Activated B cell treated with CpG ODN at 0.5 μM for 24 hours (primary cell): ENCODE results near the gene TMEM255B. TPM values are rescaled to one million over a fixed set of nuclear protein-coding genes. Genes with fewer than 3 reads are reported as not detected.
"Not testable (repeated sequence)": the region's sequence is repeated elsewhere in the genome, so short reads cannot be mapped to it uniquely, and the experiment has no call there.

ENCODE experiments used
- ATAC-seq: fragments of 200-7000 bp; cut with Tn5 transposase; one replicate; pipeline ENCODE4 v1.10.0; 2021; ENCODE audit warnings: low read depth, mild to moderate bottlenecking, moderate library complexity
- CTCF ChIA-PET: fragments of 350-600 bp; sonication (Branson Sonifier 250); formaldehyde crosslinking; loops from one replicate; lab custom pipeline; 2021; ENCODE audit warnings: antibody characterized with exemption; lab: Charles Lee
- POLR2A ChIA-PET: fragments of 350-600 bp; sonication (Branson Sonifier 250); formaldehyde crosslinking; loops from one replicate; lab custom pipeline; 2021; ENCODE audit warnings: antibody characterized with exemption; lab: Charles Lee
- DNase-seq: peaks from one replicate; pipeline ENCODE4 v3.0.0; 2022
- H3K27ac Mint-ChIP-seq: one replicate; pipeline ENCODE4 v1.8.0; 2020; ENCODE audit warnings: mixed read lengths
- H3K27me3 Mint-ChIP-seq: one replicate; pipeline ENCODE4 v1.8.0; 2021; ENCODE audit warnings: mixed read lengths
- H3K36me3 Mint-ChIP-seq: one replicate; pipeline ENCODE4 v1.8.0; 2021; ENCODE audit warnings: low read depth, mixed read lengths
- H3K4me1 Mint-ChIP-seq: one replicate; pipeline ENCODE4 v1.8.0; 2021; ENCODE audit warnings: mixed read lengths
- H3K4me3 Mint-ChIP-seq: one replicate; pipeline ENCODE4 v1.8.0; 2020; ENCODE audit warnings: mild to moderate bottlenecking, mixed read lengths
- H3K9me3 Mint-ChIP-seq: one replicate; pipeline ENCODE4 v1.8.0; 2020; ENCODE audit warnings: mixed read lengths
- intact Hi-C: fragments of 100-400 bp; cut with micrococcal nuclease; formaldehyde crosslinking; loops from one replicate; pipeline ENCODE4 v1.15.1; 2024
- total RNA-seq: library from RNA; stranded (reverse); gene quantifications from 2 replicates; pipeline ENCODE4 v1.2.3, GENCODE V29; 2022
- TF ChIP-seq, protein P1 (sequence below): fragments of 200-600 bp; IDR thresholded peaks from one replicate; pipeline ENCODE4 v1.8.0; 2022; ENCODE audit warnings: antibody characterized with exemption, mild to moderate bottlenecking

Gene TMEM255B
- total RNA-seq, 1 donor from 2014 or later: 6.2 TPM

DNA sequence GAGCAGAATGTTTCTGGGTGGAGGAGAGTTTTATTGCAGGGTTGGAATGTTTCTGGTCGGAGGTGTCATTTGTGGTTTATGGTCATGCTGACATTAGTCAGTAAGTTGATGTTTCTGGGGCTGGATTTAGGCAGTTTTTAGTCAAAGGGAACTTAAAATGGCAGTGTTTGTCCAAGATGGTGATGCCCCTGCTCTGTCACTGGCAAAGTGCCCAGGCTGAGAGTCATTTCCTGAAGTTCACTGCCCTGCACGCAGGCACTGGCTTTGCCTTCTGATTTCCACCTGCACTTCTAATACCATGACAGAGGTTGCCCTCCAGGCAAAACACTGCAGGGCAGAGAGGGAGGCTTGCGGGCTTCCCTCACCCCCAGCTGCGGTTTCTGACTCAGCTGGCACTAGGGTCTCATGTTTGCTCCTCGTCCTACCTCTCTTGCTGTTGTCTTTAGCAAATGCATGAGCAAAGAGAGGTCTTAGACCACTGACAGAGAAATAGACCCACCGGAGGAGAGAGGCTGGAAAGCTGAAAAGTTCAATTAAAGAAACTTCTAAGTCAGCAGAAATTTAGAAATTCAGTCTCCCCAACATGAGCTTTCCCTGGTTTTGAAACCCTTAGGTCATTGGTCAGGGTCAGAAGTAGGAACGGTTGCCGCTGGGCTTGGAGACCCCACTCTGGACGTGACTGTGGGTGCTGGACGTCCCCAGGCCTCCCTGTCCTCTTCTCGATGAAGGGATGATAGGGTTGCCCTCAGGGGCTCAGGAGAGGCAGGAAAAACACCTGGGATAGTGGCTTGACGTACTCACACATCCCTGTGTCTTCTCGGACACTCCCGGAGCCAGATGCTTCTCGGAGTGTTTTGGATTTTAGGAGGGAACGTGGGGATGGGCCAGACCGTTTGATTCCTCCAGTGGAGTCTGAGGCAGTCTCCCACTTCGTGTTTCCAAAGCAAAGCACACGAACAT lies 26.3 kb downstream of the TMEM255B start:
- TF ChIP-seq, protein P1, sequence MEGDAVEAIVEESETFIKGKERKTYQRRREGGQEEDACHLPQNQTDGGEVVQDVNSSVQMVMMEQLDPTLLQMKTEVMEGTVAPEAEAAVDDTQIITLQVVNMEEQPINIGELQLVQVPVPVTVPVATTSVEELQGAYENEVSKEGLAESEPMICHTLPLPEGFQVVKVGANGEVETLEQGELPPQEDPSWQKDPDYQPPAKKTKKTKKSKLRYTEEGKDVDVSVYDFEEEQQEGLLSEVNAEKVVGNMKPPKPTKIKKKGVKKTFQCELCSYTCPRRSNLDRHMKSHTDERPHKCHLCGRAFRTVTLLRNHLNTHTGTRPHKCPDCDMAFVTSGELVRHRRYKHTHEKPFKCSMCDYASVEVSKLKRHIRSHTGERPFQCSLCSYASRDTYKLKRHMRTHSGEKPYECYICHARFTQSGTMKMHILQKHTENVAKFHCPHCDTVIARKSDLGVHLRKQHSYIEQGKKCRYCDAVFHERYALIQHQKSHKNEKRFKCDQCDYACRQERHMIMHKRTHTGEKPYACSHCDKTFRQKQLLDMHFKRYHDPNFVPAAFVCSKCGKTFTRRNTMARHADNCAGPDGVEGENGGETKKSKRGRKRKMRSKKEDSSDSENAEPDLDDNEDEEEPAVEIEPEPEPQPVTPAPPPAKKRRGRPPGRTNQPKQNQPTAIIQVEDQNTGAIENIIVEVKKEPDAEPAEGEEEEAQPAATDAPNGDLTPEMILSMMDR: no peak
- Mint-ChIP-seq H3K4me3 (no peak overlapping the region), H3K27ac (no peak overlapping the region), H3K27me3 (peaks cover 3% of the 10 kb centered on the region), H3K4me1 (no peaks in the 10 kb centered on the region), H3K36me3 (no peaks in the 10 kb centered on the region), H3K9me3 (no peaks in the 10 kb centered on the region)
- ATAC-seq: no peak
- ChIA-PET CTCF (no interaction called here), POLR2A (no interaction called here)
- intact Hi-C loops: no loop called here
- no peak for DNase-seq

DNA sequence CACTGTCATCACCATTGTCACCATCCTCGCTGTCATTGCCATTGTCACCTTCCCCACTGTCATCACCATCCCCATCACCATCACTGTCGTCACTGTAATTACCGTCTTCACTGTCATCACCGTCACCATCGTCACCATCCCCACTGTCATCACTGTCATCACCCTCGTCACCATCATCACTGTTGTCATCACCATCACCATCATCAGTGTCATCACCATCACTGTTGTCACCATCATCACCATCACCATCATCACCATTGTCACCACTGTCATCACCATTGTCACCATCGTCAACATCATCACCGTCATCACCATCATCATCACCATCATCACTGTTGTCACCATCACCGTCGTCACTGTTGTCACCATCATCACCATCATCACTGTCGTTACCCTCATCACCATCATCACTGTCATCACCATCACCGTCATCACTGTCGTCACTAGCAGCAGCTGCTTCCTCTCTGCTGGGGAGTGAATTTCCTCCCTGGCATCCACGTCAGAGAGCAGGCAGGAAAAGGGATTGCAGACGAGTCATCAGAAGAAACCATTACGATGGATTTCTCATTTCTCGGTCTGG lies 27.3 kb downstream of the TMEM255B start:
- H3K4me3 Mint-ChIP-seq: no peak overlapping the region
- TF ChIP-seq, protein P1: no peak
- ChIA-PET POLR2A (no interaction called here), CTCF (no interaction called here)
- intact Hi-C loops: no loop called here
- no peaks in the 10 kb centered on the region for H3K36me3 Mint-ChIP-seq
- peaks cover 3% of the 10 kb centered on the region for H3K27me3 Mint-ChIP-seq
- H3K27ac Mint-ChIP-seq: no peak overlapping the region
- ATAC-seq (no peak), DNase-seq (no peak)
- no peaks in the 10 kb centered on the region for H3K4me1 Mint-ChIP-seq
- H3K9me3 Mint-ChIP-seq: no peaks in the 10 kb centered on the region

DNA sequence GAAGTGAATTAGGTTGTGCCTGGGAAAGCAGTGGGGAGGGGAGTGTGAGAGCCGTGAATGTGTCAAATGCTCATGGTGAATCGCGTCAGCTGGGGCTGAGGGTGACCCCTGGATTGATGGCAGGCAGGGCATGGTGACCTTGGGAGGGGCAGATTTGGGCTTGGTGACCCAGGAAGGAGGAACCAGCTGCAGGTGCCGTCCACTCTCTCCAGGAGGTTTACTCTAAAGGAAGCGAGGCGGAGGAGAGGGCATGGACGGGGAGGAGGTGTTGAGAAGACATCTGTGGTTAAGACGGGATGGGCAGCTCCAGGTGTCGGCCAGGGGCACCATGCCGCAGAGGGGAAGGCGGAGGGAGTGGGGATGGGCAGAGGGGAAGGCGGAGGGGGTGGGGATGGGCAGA lies 28.7 kb downstream of the TMEM255B start:
- H3K27ac Mint-ChIP-seq: no peak overlapping the region
- no peak for ATAC-seq

DNA sequence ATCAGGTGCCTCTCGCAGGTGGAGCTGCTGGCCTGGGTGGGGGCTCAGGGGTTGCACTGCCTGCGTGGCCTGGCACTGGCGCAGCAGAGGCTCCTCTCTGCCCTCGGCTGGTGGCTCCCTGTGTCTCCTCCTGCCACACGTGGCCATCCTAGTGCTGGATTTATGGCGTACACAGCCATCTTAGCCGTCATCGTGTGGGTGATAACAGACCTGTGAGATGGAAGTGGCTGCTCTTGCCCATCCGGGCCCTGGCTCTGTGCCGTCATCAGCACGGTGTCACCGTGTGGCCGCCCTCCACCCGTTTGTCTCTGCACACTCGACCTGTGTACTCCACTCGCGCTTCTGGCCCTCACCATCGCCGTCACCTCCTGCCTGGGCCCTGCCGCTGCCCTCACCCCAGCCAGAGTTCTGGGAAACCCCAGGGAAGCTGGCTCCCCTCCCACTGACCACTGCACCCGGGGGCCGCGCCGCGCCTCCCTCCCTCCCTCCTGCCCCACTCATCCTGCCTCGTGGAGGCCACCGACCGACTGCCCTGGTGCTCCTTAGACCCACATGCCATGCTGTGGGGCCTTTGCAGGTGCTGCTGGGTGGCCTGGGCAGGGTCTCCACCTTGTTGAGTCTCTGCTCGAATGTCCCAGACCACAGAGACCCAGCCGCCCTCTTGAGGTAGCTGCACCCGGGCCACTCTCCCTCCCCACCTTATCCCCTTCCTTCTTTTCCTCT lies 29.5 kb downstream of the TMEM255B start:
- POLR2A ChIA-PET: no interaction called here
- Mint-ChIP-seq H3K27me3 (peaks cover 3% of the 10 kb centered on the region), H3K4me3 (no peak overlapping the region), H3K36me3 (no peaks in the 10 kb centered on the region), H3K4me1 (no peaks in the 10 kb centered on the region), H3K9me3 (no peaks in the 10 kb centered on the region), H3K27ac (no peak overlapping the region)
- DNase-seq (no peak), ATAC-seq (no peak)
- TF ChIP-seq, protein P1: no peak
- CTCF ChIA-PET: no interaction called here
- intact Hi-C loops: no loop called here

More for the DNA sequence above, 28.7 kb downstream of the TMEM255B start:
- ChIA-PET POLR2A (no interaction called here), CTCF (no interaction called here)
- intact Hi-C loops: no loop called here
- TF ChIP-seq, protein P1: no peak
- H3K9me3 Mint-ChIP-seq: no peaks in the 10 kb centered on the region
- H3K36me3 Mint-ChIP-seq: no peaks in the 10 kb centered on the region
- no peak for DNase-seq
- no peak overlapping the region for H3K4me3 Mint-ChIP-seq
- peaks cover 3% of the 10 kb centered on the region for H3K27me3 Mint-ChIP-seq
- H3K4me1 Mint-ChIP-seq: no peaks in the 10 kb centered on the region

DNA sequence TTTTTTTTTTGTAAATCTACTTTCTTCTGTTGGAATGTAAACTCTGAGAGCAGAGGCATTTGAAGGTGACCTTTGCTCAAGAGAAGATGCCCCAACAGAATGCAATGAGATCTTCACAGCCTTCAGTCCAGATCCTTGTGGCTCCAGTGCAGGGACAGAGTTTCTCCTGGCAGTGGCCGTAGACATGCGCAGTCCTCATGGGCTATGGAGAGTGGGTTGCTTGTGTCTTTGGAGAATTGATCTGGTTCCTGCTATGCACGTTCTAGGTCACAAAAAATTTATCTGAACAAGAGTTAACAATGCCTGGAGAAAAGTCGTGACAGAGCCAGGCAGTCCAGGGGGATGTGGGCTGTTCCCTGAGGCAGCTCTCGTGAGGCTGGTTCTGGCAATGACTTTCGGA lies 30.1 kb downstream of the TMEM255B start:
- intact Hi-C loops: no loop called here
- H3K9me3 Mint-ChIP-seq: no peaks in the 10 kb centered on the region
- no peak overlapping the region for H3K4me3 Mint-ChIP-seq
- peaks cover 2% of the 10 kb centered on the region for H3K27me3 Mint-ChIP-seq
- POLR2A ChIA-PET: no interaction called here
- DNase-seq (no peak), ATAC-seq (no peak)
- CTCF ChIA-PET: no interaction called here
- H3K27ac Mint-ChIP-seq: no peak overlapping the region
- no peaks in the 10 kb centered on the region for H3K4me1 Mint-ChIP-seq
- TF ChIP-seq, protein P1: no peak
- no peaks in the 10 kb centered on the region for H3K36me3 Mint-ChIP-seq

DNA sequence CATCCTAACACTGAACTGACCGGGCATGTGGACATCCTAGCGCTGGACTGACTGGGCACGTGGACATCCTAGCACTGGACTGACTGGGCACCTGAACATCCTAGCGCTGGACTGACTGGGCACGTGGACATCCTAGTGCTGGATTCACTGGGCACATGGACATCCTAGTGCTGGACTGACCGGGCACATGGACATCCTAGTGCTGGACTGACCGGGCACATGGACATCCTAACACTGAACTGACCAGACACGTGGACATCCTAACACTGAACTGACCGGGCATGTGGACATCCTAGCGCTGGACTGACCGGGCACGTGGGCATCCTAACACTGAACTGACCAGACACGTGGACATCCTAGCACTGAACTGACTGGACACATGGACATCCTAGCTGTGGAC lies 30.9 kb downstream of the TMEM255B start:
- H3K9me3 Mint-ChIP-seq, ATAC-seq, DNase-seq, H3K27ac Mint-ChIP-seq, H3K4me3 Mint-ChIP-seq, H3K4me1 Mint-ChIP-seq, H3K36me3 Mint-ChIP-seq, intact Hi-C loops, H3K27me3 Mint-ChIP-seq, POLR2A ChIA-PET, CTCF ChIA-PET: not testable (repeated sequence)
